ENCODE measurements around the gene SLC6A12. TPM values are rescaled to one million over a fixed set of nuclear protein-coding genes. Genes with fewer than 3 reads are reported as not detected.

The SLC6A12 gene
- total RNA-seq, 1 donor = not detected

DNA sequence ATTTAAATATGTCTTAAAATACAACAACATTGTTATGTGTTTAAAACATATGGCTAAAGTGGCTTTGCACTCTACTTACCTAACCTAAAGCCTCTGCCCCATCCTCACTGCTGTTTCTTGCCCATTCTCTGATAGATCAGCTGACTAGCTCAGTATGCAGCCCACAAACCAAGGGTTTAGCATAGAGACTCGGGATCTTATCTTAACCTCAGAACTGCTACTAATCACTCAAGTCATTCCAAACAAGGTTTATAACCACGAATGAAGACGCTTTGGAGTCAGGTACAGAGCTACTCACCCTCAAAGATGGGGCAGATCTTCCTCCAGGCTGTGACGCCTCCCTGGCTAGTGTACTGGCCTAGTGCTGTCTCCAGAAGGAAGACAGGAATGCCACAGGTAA, 29.4 kb upstream of the SLC6A12 start:
- no peak overlapping the region for H2AFZ ChIP-seq (ENCODE audit: low read length)
- H3K4me1 ChIP-seq (ENCODE audit: insufficient read depth, low read length) = no peaks in the 10 kb centered on the region
- no peak for DNase-seq (ENCODE audit: insufficient read length, low spot score, missing footprints)
- H3K4me2 ChIP-seq (ENCODE audit: insufficient read depth, low read length) = no peak overlapping the region
- no peaks in the 10 kb centered on the region for H4K20me1 ChIP-seq (ENCODE audit: insufficient read depth, low read length)
- no peak overlapping the region for H3K4me3 ChIP-seq (ENCODE audit: insufficient read depth, low read length)
- TF ChIP-seq, protein P1, sequence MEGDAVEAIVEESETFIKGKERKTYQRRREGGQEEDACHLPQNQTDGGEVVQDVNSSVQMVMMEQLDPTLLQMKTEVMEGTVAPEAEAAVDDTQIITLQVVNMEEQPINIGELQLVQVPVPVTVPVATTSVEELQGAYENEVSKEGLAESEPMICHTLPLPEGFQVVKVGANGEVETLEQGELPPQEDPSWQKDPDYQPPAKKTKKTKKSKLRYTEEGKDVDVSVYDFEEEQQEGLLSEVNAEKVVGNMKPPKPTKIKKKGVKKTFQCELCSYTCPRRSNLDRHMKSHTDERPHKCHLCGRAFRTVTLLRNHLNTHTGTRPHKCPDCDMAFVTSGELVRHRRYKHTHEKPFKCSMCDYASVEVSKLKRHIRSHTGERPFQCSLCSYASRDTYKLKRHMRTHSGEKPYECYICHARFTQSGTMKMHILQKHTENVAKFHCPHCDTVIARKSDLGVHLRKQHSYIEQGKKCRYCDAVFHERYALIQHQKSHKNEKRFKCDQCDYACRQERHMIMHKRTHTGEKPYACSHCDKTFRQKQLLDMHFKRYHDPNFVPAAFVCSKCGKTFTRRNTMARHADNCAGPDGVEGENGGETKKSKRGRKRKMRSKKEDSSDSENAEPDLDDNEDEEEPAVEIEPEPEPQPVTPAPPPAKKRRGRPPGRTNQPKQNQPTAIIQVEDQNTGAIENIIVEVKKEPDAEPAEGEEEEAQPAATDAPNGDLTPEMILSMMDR (IDR thresholded peaks at IDR 0.05; ENCODE audit: extremely low read depth, low read depth, low read length) = no peak
- no peak overlapping the region for H3K27ac ChIP-seq (ENCODE audit: low read depth, low read length)
- no peaks in the 10 kb centered on the region for H3K36me3 ChIP-seq (ENCODE audit: insufficient read depth, low read length)
- H3K79me2 ChIP-seq (ENCODE audit: insufficient read depth, low read length) = no peaks in the 10 kb centered on the region
- H3K9me3 ChIP-seq (ENCODE audit: low read depth, low read length) = no peaks in the 10 kb centered on the region
- H3K27me3 ChIP-seq (ENCODE audit: insufficient read depth, low read length) = peaks cover 8% of the 10 kb centered on the region

DNA sequence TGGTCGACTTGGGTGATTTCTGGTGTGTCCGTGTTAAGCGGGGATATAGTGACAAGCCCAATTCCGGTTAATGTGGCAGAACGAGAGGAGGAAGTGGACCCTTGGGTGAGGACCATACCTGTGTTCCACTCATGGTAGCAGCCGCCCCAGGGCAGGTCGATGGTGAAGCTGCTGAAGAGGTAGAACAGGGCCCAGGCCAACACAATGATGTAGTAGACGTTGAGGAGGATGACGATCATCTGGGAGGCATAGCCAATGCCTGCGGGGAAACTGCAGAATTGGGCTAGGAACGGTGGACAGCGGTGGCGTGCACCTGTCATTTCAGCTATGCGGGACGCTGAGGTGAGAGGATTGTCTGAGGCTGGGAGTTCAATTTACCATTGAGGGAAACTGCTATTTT, 28.5 kb upstream of the SLC6A12 start:
- no peak for DNase-seq (ENCODE audit: insufficient read length, low spot score, missing footprints)
- Histone ChIP-seq H4K20me1 (ENCODE audit: insufficient read depth, low read length) (no peaks in the 10 kb centered on the region), H3K27ac (ENCODE audit: low read depth, low read length) (no peak overlapping the region), H3K4me1 (ENCODE audit: insufficient read depth, low read length) (no peaks in the 10 kb centered on the region), H3K79me2 (ENCODE audit: insufficient read depth, low read length) (no peaks in the 10 kb centered on the region), H3K27me3 (ENCODE audit: insufficient read depth, low read length) (peaks cover 8% of the 10 kb centered on the region), H3K9me3 (ENCODE audit: low read depth, low read length) (no peaks in the 10 kb centered on the region), H3K4me2 (ENCODE audit: insufficient read depth, low read length) (no peak overlapping the region), H3K36me3 (ENCODE audit: insufficient read depth, low read length) (no peaks in the 10 kb centered on the region), H3K4me3 (ENCODE audit: insufficient read depth, low read length) (no peak overlapping the region), H2AFZ (ENCODE audit: low read length) (no peak overlapping the region)
- TF ChIP-seq, protein P1 (IDR thresholded peaks at IDR 0.05; ENCODE audit: extremely low read depth, low read depth, low read length) = no peak

DNA sequence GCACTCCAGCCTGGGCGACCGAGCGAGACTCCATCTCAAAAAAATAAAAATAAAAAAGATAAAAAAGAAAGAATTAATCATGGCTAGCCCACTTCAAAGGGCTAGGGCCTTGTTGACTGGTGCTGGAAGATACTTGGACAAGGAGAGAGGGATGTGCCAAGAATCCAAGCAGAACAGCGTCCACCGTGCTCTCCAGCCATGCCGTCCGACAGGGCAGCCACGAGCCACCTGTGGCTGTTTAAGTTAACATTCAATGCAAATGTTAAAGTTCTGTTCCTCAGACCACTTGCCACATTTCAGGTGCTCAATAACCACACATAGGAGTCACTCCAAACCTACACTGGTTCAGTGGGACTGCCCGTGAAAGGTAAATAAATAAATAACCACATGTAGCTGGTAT, 27.3 kb upstream of the SLC6A12 start:
- Histone ChIP-seq H3K9me3 (ENCODE audit: low read depth, low read length) (no peaks in the 10 kb centered on the region), H3K36me3 (ENCODE audit: insufficient read depth, low read length) (no peaks in the 10 kb centered on the region), H3K27ac (ENCODE audit: low read depth, low read length) (no peak overlapping the region)

DNA sequence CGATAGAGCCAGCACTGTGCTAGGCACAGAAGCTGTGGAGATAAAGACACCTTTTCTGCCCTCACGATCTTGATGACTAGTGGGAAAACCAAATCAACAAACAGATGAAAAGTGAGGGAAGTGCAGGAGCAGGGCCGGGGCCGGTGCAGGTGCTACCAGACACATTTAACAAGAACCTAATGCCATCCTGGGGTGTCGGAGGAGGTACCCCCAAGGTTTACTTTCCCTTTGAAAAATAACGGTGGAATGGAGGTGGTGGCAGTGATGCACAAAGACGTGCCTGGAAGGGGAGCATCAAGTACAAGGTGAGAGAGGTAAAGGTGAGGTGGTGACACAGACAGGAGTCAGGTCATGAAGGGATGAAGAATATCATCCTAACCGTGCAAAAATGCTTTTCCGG, 26.6 kb upstream of the SLC6A12 start:
- no peak for DNase-seq (ENCODE audit: insufficient read length, low spot score, missing footprints)
- Histone ChIP-seq H3K27me3 (ENCODE audit: insufficient read depth, low read length) (peaks cover 8% of the 10 kb centered on the region), H4K20me1 (ENCODE audit: insufficient read depth, low read length) (no peaks in the 10 kb centered on the region), H3K27ac (ENCODE audit: low read depth, low read length) (no peak overlapping the region), H3K36me3 (ENCODE audit: insufficient read depth, low read length) (no peaks in the 10 kb centered on the region), H3K4me1 (ENCODE audit: insufficient read depth, low read length) (no peaks in the 10 kb centered on the region), H2AFZ (ENCODE audit: low read length) (no peak overlapping the region), H3K9me3 (ENCODE audit: low read depth, low read length) (no peaks in the 10 kb centered on the region), H3K4me3 (ENCODE audit: insufficient read depth, low read length) (no peak overlapping the region), H3K79me2 (ENCODE audit: insufficient read depth, low read length) (no peaks in the 10 kb centered on the region), H3K4me2 (ENCODE audit: insufficient read depth, low read length) (no peak overlapping the region)
- TF ChIP-seq, protein P1 (IDR thresholded peaks at IDR 0.05; ENCODE audit: extremely low read depth, low read depth, low read length) = no peak

More for the DNA sequence above, 27.3 kb upstream of the SLC6A12 start:
- no peak for DNase-seq (ENCODE audit: insufficient read length, low spot score, missing footprints)
- H4K20me1 ChIP-seq (ENCODE audit: insufficient read depth, low read length) = no peaks in the 10 kb centered on the region
- no peaks in the 10 kb centered on the region for H3K4me1 ChIP-seq (ENCODE audit: insufficient read depth, low read length)
- TF ChIP-seq, protein P1 (IDR thresholded peaks at IDR 0.05; ENCODE audit: extremely low read depth, low read depth, low read length) = no peak
- no peak overlapping the region for H2AFZ ChIP-seq (ENCODE audit: low read length)
- H3K27me3 ChIP-seq (ENCODE audit: insufficient read depth, low read length) = peaks cover 8% of the 10 kb centered on the region
- H3K79me2 ChIP-seq (ENCODE audit: insufficient read depth, low read length) = no peaks in the 10 kb centered on the region
- no peak overlapping the region for H3K4me2 ChIP-seq (ENCODE audit: insufficient read depth, low read length)
- no peak overlapping the region for H3K4me3 ChIP-seq (ENCODE audit: insufficient read depth, low read length)
